Prostate gland (tissue), 2 donors: ENCODE results near the gene XAB2. TPM values are rescaled to one million over a fixed set of nuclear protein-coding genes. Genes with fewer than 3 reads are reported as not detected.
A peak's percentile ranks its signal among the peaks of the same experiment; 100 is the strongest.

Experiments
- DNase-seq: peaks from one replicate; pipeline ENCODE4 v3.0.0-alpha.2; 2019; ENCODE audit warnings: low spot score
- H3K27ac ChIP-seq, 2 donors: fragments of 200-600 bp; sonication (generic); 2 replicates each; pipeline ENCODE4 v1.5.1; 2017 to 2019
- H3K27me3 ChIP-seq: fragments of 200-600 bp; sonication (generic); replicated peaks from 2 replicates; pipeline ENCODE4 v1.5.1; 2019; ENCODE audit not compliant: insufficient read depth
- H3K36me3 ChIP-seq, 2 donors: fragments of 200-600 bp; sonication (generic); 1 replicate in 1 of 2; 2 replicates in 1 of 2; pipeline versions ENCODE4 v1.5.1 to v1.8.1; 2017 to 2019
- H3K4me1 ChIP-seq: fragments of 200-600 bp; sonication (generic); replicated peaks from 2 replicates; pipeline ENCODE4 v1.5.1; 2019
- H3K4me3 ChIP-seq, 2 donors: fragments of 200-600 bp; sonication (generic); 2 replicates each; pipeline ENCODE4 v1.5.1; 2017 to 2019
- H3K9me3 ChIP-seq: fragments of 200-600 bp; sonication (generic); 2 replicates; pipeline ENCODE4 v1.5.1; 2017
- CTCF ChIP-seq, 4 experiments: fragments of 200-600 bp in 2 of 4; fragments of 450-650 bp in 2 of 4; sonication (generic) in 2 of 4; IDR thresholded peaks; 1 replicate in 3 of 4; 2 replicates in 1 of 4; pipeline ENCODE4 v1.5.1; 2016 to 2019; ENCODE audit warnings: antibody characterized with exemption in 4 of 4, mild to moderate bottlenecking in 2 of 4, moderate library complexity in 2 of 4
- POLR2A ChIP-seq: fragments of 450-650 bp; IDR thresholded peaks from one replicate; pipeline ENCODE4 v1.6.1; 2016; ENCODE audit warnings: antibody characterized with exemption, mild to moderate bottlenecking
- POLR2AphosphoS5 ChIP-seq: sonication (generic); formaldehyde crosslinking; IDR thresholded peaks from one replicate; pipeline ENCODE4 v1.6.1; 2017; ENCODE audit warnings: antibody characterized with exemption
- WGBS: methylation state at CpG from one replicate; pipeline ENCODE4 v1.1.5; 2018; 5-methylcytosine and 5-hydroxymethylcytosine counted together
- intact Hi-C: fragments of 100-400 bp; cut with DNase I; formaldehyde crosslinking; loops from one replicate; pipeline ENCODE4 v1.14.2; 2022
- total RNA-seq, 2 donors: library from RNA; depleted of rRNA; stranded (reverse); fragments of >200 nt; gene quantifications; one replicate each; pipeline ENCODE4 v1.1.0, GENCODE V29; 2016

XAB2 gene
- total RNA-seq, 2 donors from 2014 or later: 53.6 to 115 TPM

- no peaks in the 10 kb centered on the region for H3K36me3 ChIP-seq
- no peaks in the 10 kb centered on the region for H3K27me3 ChIP-seq
- H3K4me1 ChIP-seq: no peaks in the 10 kb centered on the region
- H3K27ac ChIP-seq: no peak overlapping the region
- H3K4me3 ChIP-seq: no peak overlapping the region
- intact Hi-C loops: loop anchor here (10.0 kb wide), 1 partner anchor 545 kb away; no protein-coding TSS in a partner anchor
- TF ChIP-seq POLR2AphosphoS5: no peak
- TF ChIP-seq POLR2A: no peak
- TF ChIP-seq CTCF (IDR thresholded peaks at IDR 0.05): no peak
- DNase-seq: no peak
- WGBS: 91% methylated on average over 13 of the region's 13 CpGs
- no peaks in the 10 kb centered on the region for H3K9me3 ChIP-seq
Observed at GRCh38 chr19:7639863-7640348, 10.6 kb upstream of the XAB2 start.

GRCh38 chr19:7638802-7639465, 9.6 kb upstream of the XAB2 start:
- intact Hi-C loops: loop anchor here (10.0 kb wide), 1 partner anchor 544 kb away; no protein-coding TSS in a partner anchor
- Histone ChIP-seq H3K27me3 (no peaks in the 10 kb centered on the region), H3K4me3 (no peak overlapping the region), H3K4me1 (no peaks in the 10 kb centered on the region), H3K36me3 (no peaks in the 10 kb centered on the region), H3K27ac (no peak overlapping the region), H3K9me3 (no peaks in the 10 kb centered on the region)
- no peak for DNase-seq
- WGBS: 69% methylated on average over 11 of the region's 12 CpGs
- no peak for TF ChIP-seq POLR2AphosphoS5
- no peak for TF ChIP-seq CTCF (IDR thresholded peaks at IDR 0.05)
- TF ChIP-seq POLR2A: no peak

GRCh38 chr19:7637374-7638256, 8.3 kb upstream of the XAB2 start:
- no peaks in the 10 kb centered on the region for H3K9me3 ChIP-seq
- H3K4me3 ChIP-seq: peak overlapping the region; percentile 54 to 68
- no peaks in the 10 kb centered on the region for H3K4me1 ChIP-seq
- 35% methylated on average over 27 of the region's 30 CpGs for WGBS
- H3K36me3 ChIP-seq: no peaks in the 10 kb centered on the region
- TF ChIP-seq POLR2A (no peak), CTCF (IDR thresholded peaks at IDR 0.05) (no peak), POLR2AphosphoS5 (no peak)
- peak overlapping the region; percentile 82 to 85 for H3K27ac ChIP-seq
- intact Hi-C loops: loop anchor here (10.0 kb wide), 1 partner anchor 543 kb away; no protein-coding TSS in a partner anchor
- peak; percentile 33 for DNase-seq
- H3K27me3 ChIP-seq: no peaks in the 10 kb centered on the region

GRCh38 chr19:7636691-7637373, 7.5 kb upstream of the XAB2 start, which contains the start of gene STXBP2:
STXBP2 (plus strand) TSS chr19:7637110; CDS start chr19:7637150, 40 bp downstream.
- 7% methylated on average over 56 of the region's 61 CpGs for WGBS
- H3K9me3 ChIP-seq: no peaks in the 10 kb centered on the region
- TF ChIP-seq POLR2A (peak; percentile 83), POLR2AphosphoS5 (peak; percentile 60), CTCF (IDR thresholded peaks at IDR 0.05) (peak in 2 of 4 experiments; percentile 45 to 56)
- no peaks in the 10 kb centered on the region for H3K36me3 ChIP-seq
- H3K4me1 ChIP-seq: no peaks in the 10 kb centered on the region
- intact Hi-C loops: loop anchor here (10.0 kb wide), 1 partner anchor 542 kb away; no protein-coding TSS in a partner anchor
- H3K27me3 ChIP-seq: no peaks in the 10 kb centered on the region
- peak within 1 kb of the TSS; percentile 54 to 68 for H3K4me3 ChIP-seq
- peak; percentile 86 for DNase-seq
- H3K27ac ChIP-seq: peak within 1 kb of the TSS; percentile 82 to 85
